H7 (cell line): ENCODE data around the gene ACTN4. TPM values are rescaled to one million over a fixed set of nuclear protein-coding genes. Genes with fewer than 3 reads are reported as not detected.
A peak's percentile ranks its signal among the peaks of the same experiment; 100 is the strongest.

ENCODE experiments used
- DNase-seq: peaks from one replicate; pipeline ENCODE4 v3.0.0; 2012
- H3K27me3 ChIP-seq: 2 replicates; pipeline ENCODE4 v1.6.0; 2011; ENCODE audit warnings: mild to moderate bottlenecking, low read length; ENCODE audit not compliant: control insufficient read depth, insufficient read depth
- H3K36me3 ChIP-seq: replicated peaks from 2 replicates; pipeline ENCODE4 v1.5.1; 2011; ENCODE audit warnings: low read length; ENCODE audit not compliant: control insufficient read depth, insufficient read depth
- H3K4me3 ChIP-seq: 2 replicates; pipeline ENCODE4 v1.5.1; 2011; ENCODE audit warnings: low read depth, mild to moderate bottlenecking, control low read depth, low read length, moderate library complexity; ENCODE audit not compliant: insufficient read depth
- total RNA-seq: library from RNA; depleted of rRNA; stranded (reverse); fragments of >200 nt; shearing (Covaris generic); gene quantifications from 2 replicates; pipeline ENCODE4 v1.2.3, GENCODE V29; 2014

ACTN4 gene
- total RNA-seq, 1 experiment from 2014 or later: 226 TPM

DNA sequence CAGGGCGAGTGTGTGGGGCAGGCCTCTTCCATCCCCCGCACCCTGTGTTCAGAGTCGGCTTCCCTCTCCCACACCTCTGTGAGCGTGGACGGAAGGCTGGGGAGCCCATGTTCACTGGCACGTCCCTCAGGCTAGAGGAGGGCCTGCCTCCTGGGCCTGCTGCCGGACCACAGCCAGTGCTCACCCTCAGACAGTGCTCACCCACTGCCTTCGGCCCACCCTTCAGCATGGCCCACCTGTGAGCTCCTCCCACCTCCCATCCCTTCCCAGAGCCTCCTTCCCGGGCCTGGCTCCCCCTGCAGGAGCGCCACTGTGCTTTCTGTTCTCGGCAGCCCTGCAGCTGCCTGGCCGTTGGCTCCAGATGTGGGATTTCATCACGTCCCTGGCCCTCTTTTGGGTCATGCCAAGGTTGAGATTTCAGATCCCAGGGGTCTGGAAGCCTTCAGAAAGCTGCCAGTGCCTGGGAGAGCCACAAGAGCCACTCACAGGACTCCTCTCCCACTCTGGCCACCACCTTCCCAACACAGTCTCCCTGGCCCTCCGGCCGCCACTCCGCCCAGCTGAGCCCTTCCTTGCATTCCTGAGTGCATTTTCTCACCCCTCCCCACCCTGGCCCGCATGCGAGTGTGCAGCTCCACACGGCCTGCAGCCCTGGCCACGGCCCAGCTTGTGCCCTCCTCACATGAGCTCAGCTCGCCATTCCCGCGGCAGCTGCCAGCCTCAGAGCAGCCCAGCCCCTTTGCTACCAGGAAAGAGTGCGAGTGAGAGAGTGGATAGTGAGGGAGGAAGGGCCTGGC lies 71.5 kb downstream of the ACTN4 start:
- Histone ChIP-seq H3K36me3 (peaks cover 75% of the 10 kb centered on the region), H3K4me3 (no peak overlapping the region), H3K27me3 (no peaks in the 10 kb centered on the region)
- DNase-seq: peak; percentile 91

DNA sequence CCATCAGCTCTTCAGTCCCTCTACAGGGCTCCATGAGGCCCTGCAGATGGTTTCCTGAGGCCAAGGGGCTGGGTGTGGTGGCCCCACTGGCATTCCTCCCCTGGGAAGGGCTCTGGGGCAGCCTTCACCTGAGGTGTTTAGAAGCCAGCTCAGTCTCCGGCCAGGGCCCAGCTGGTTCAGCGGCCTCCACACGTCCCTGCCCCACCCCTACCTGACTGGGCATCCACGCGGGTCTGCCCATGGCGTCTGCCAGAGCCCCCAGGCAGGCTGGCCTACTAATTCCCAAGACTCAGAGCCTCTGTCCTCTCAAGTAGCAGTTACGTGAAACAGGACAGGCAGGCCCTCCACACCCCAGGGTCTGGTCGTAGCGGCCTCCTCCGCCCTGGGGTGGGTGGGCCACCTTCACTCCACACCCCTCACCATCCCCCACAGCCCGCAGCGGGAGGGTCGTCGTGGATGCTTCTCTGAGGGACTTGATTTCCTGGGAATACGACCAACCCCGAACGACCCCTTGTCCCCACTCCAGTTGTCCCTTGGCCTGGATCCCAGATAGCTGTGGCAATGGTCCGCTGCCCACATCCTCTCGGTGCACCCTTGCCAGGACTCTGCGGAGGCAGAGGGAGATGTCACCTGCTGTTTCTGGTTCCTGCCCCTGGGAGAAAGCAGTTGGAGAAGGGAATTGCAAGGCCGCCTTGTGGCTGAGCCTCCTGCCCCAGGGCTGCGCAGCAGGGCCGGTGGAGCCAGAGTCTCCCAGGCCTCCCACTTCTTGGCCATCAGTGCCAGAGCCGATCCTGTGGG lies 72.5 kb downstream of the ACTN4 start:
- Histone ChIP-seq H3K27me3 (no peaks in the 10 kb centered on the region), H3K36me3 (peaks cover 71% of the 10 kb centered on the region), H3K4me3 (no peak overlapping the region)
- no peak for DNase-seq

DNA sequence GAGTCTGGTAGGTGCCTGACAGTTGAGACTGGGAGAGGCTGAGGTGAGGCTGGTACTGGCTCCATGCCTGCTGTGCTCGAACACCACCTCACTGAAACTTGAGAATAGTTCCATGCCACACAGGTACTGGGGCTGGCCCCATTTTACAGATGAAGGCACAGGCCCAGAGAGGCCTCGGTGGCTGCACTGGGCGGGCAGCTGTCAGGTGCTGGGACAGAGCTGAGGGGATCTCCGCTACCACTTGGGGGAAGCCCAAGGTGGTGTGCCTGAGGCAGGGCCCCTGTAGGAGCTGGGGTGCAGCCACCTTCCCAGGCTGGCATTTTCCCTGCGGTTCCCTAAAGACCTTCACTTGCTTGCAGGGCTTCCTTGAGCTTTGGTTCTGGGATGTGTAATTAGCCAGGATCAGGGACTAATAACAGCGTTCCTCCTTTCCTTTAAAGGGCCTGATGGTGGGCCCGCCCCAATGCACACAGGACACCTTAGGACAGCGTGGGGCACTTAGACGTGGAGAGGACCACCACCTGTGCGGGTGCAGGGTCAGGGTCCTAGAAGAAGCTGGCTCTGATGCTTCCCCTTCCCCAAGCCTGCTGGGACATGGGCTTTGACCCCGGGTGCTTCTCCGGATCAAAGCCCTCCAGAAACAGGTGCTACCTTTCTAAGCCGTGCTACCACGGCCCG lies 73.2 kb downstream of the ACTN4 start:
- peaks cover 76% of the 10 kb centered on the region for H3K36me3 ChIP-seq
- H3K4me3 ChIP-seq: no peak overlapping the region

DNA sequence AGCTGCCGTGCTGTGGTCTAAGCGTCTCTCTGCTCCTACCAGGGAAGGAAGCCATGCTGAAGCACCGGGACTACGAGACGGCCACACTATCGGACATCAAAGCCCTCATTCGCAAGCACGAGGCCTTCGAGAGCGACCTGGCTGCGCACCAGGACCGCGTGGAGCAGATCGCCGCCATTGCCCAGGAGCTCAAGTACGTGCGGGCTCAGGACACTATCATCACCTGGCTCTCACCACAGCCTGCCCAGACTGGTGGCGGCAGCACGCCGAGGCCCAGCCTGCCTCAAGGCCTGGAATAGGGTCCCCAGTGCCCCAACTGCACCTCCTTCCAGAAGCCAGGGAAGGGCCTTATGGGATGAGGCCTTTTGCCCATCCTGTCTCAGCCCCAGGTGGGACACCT lies 74.0 kb downstream of the ACTN4 start:
- no peak for DNase-seq
- Histone ChIP-seq H3K36me3 (peaks cover 79% of the 10 kb centered on the region), H3K27me3 (no peaks in the 10 kb centered on the region), H3K4me3 (no peak overlapping the region)

More for the DNA sequence above, 73.2 kb downstream of the ACTN4 start:
- H3K27me3 ChIP-seq: no peaks in the 10 kb centered on the region
- no peak for DNase-seq

DNA sequence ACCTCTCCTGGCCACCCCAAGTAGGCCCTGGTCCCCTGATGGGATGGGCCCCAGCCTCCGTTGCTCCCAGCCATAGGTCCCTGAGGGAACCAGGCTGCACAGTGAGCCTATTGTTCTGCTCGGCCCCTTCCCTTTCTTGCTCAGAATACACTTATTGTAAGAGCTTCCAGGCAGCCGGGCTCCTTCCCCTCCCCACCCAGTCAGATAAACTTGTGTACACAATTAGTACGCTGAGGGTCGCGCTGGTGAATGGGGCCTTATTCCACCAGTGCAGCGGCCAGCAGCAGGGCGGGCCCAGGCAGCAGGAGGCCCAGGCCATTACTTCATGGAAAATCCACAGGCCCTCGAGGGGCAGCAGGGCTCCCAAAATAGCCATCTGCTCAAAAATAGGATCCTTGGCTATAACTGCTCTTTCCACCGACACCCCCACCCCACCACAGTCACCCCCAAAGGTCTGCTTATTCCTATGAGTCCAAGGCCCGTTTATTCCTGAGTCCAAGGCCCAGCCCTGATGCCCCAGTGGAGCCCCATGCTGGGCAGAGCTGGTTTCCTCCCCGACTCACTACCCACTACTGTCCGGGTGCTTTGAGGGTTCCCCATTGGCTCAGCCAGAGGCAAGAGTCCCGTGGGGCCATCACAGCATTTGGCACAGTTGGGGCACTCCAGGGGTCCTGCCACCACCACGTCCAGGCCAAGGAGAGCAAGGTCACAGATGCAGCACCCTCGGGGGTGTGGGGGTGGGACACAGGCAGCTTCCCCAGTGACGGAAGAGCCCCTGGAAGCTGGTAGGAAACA lies 74.7 kb downstream of the ACTN4 start:
- Histone ChIP-seq H3K27me3 (no peaks in the 10 kb centered on the region), H3K4me3 (no peak overlapping the region), H3K36me3 (peaks cover 80% of the 10 kb centered on the region)
- no peak for DNase-seq

DNA sequence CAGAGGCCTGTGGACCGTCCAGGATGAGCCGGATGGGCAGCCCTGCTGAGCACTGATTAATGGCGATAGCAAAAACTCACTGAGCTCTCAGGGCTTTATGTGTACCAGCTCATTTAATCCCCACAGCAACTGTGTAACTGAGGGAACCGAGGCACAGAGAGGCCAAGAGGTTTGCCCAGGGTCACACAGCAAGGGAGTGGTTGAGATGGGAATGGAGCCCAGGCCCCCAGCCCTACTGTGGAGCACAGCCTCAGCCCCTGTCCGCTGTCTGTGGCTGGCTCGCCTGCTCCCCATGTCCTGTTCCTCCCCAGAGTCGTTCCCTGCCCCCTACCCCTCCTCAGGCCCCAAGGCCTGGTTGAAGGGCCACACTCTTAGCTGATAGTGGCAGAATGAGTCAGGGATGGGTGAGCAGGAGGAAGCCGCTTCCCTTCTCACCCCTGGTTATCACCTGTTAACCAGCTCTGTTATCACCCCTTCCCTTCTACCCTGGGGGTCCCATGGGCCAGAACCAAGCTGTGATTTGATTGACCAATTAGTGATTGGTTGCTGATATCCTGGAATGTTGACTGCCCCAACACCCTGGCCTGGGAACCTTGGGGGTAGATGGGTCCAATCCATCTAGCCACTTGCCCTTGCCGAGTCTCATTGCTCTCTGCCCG lies 75.6 kb downstream of the ACTN4 start:
- Histone ChIP-seq H3K27me3 (no peaks in the 10 kb centered on the region), H3K4me3 (no peak overlapping the region), H3K36me3 (peaks cover 72% of the 10 kb centered on the region)
- no peak for DNase-seq

DNA sequence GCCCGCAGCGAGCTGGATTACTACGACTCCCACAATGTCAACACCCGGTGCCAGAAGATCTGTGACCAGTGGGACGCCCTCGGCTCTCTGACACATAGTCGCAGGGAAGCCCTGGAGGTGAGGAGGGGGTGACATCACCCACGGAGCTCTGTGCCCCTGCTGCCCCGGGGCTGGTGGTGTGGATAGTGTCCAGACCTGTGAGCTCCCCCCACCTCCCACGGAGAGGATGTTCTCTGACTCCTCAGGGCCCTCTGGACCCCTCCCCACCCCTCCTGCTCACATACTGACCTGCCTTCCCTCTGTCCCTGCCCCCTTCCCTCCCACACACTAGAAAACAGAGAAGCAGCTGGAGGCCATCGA lies 76.1 kb downstream of the ACTN4 start:
- Histone ChIP-seq H3K4me3 (no peak overlapping the region), H3K36me3 (peaks cover 70% of the 10 kb centered on the region), H3K27me3 (no peaks in the 10 kb centered on the region)
- DNase-seq: no peak

DNA sequence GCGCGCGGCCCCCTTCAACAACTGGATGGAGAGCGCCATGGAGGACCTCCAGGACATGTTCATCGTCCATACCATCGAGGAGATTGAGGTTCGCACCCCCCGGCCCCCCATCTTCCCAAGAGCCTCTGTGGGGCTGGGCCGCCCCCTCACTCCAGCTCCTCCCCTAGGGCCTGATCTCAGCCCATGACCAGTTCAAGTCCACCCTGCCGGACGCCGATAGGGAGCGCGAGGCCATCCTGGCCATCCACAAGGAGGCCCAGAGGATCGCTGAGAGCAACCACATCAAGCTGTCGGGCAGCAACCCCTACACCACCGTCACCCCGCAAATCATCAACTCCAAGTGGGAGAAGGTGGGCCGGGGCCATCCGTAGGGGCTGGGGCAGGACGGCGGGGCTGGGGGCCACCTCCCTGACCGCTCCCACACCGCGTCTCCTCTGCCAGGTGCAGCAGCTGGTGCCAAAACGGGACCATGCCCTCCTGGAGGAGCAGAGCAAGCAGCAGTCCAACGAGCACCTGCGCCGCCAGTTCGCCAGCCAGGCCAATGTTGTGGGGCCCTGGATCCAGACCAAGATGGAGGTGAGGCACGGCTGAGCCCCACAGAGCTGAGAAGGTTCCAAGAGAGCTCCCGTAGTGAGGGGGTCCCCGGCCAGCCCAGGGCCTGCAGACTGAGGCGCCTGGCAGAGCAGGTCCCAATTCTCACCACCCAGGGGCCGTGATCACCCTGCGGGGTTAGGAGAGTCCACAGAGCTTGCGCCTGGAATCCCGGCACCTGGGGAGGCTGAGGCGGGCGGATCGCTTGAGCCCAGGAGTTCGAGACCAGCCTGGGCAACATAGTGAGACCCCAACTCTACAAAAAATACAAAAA lies 76.8 kb downstream of the ACTN4 start:
- no peak for DNase-seq
- H3K4me3 ChIP-seq: no peak overlapping the region
- peaks cover 65% of the 10 kb centered on the region for H3K36me3 ChIP-seq

DNA sequence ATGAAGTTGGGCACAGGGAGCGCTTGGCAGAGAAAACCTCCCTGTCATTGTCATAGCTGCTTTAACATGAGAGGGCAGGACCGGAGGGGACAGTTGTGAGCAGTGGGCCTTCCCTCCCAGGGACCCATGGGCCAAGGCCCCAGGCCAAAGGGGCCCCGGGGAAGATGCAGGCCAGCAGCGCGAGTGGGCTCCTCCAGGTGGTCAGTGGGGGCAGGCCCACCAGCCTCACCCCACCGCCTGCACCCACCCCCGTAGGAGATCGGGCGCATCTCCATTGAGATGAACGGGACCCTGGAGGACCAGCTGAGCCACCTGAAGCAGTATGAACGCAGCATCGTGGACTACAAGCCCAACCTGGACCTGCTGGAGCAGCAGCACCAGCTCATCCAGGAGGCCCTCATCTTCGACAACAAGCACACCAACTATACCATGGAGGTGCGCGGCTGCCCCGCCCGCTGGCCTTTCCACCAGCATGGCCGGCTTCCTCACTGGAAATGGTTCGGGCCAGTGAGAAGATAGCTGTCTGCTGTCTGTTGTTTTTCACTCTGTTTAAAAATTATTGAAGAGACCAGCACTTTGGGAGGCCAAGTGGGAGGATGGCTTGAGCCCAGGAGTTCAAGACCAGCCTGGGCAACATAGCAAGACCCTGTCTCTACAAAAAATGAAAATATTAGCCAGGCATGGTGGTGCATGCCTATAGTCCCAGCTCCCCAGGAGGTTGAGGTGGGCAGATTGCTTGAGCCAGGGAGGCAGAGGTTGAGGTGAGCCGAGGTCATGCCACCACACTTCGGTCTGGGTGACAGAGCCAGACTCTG lies 78.2 kb downstream of the ACTN4 start:
- Histone ChIP-seq H3K27me3 (no peaks in the 10 kb centered on the region), H3K4me3 (no peak overlapping the region), H3K36me3 (peaks cover 57% of the 10 kb centered on the region)
- DNase-seq: no peak

More for the DNA sequence above, 76.8 kb downstream of the ACTN4 start:
- H3K27me3 ChIP-seq: no peaks in the 10 kb centered on the region

DNA sequence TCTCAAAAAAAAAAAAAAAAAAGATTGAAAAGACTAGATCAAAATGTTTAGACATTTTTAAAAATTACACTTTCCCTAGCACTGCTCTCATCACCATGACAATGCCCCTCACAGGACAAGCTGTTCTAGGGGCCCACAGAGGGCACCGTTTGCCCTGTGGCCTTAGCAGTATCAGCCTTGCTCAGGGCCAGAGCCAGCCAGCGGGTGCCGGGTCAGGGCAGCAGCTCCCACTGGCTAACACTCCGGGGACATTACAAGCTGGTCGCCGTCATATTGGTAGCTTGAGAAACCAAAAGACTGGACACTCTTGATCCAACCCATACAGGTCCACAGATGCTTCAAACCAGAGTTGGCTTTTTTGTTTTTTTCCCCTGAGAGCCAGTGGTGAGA lies 78.8 kb downstream of the ACTN4 start:
- peaks cover 56% of the 10 kb centered on the region for H3K36me3 ChIP-seq
- DNase-seq: no peak
- no peaks in the 10 kb centered on the region for H3K27me3 ChIP-seq
- H3K4me3 ChIP-seq: no peak overlapping the region

DNA sequence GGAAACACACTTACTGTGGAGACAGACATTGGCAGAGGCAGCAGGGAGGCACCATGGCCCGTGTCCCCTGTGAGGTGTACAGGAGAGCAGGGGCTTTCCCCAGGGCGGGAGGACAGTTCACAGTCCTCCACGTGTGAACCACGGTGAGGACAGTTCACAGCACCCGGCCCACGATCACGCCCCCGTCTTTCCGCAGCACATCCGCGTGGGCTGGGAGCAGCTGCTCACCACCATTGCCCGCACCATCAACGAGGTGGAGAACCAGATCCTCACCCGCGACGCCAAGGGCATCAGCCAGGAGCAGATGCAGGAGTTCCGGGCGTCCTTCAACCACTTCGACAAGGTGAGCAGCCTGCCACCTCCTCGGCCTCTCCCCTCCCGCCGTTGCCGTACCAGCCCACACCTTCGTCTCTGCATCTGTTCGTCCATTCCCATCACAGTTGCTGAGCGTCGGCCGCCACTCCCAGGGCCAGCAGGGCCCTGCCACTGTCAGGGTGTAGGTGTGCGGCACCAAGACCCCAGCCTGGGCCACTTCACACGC lies 79.4 kb downstream of the ACTN4 start:
- H3K36me3 ChIP-seq: peaks cover 53% of the 10 kb centered on the region
- no peak for DNase-seq
- no peak overlapping the region for H3K4me3 ChIP-seq
- no peaks in the 10 kb centered on the region for H3K27me3 ChIP-seq

DNA sequence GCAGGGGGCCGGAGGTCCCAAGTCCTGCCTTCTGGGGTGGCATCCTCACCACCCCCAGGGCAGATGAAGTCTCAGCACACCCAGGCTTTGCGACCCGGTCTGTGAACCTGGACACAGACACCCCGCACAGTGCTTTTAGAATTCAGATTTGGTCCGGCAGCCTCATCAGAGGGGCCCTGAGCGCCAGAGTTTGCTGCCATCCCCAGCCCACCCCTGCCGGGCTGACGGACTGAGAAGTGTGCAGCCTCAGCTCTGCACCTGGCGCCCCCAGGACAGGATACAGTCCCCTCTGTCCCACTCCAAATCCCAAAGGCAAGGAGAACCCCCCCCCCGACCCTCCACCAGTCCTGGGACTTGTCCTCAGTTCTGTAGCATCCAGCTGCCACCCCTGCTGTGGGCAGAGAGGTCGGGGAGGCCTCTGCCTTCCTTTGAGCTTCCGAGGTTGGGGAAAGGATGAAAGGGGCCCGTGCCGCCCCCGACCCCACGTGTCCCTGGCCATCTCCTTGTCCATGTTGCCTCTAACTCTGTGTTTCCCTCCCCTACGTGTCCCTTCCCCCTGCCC lies 79.9 kb downstream of the ACTN4 start:
- peaks cover 51% of the 10 kb centered on the region for H3K36me3 ChIP-seq
- H3K27me3 ChIP-seq: no peaks in the 10 kb centered on the region
- DNase-seq: no peak
- no peak overlapping the region for H3K4me3 ChIP-seq
